ENCODE results near the gene SLC7A5.

SLC7A5 gene

GRCh38 chr16:87794485-87795078 lies 74.7 kb downstream of the SLC7A5 start:
- Histone ChIP-seq H4K20me1 (ENCODE audit: insufficient read depth, low read length) (no peaks in the 10 kb centered on the region), H3K9me2 (ENCODE audit: low read depth, low read length) (no peaks in the 10 kb centered on the region), H3K4me3 (ENCODE audit: low read depth, low read length, poor library complexity, severe bottlenecking) (no peak overlapping the region), H2AFZ (ENCODE audit: low read length) (no peak overlapping the region), H3K79me2 (ENCODE audit: insufficient read depth, low read length) (no peaks in the 10 kb centered on the region), H3F3A (ENCODE audit: insufficient read depth, low read length) (no peaks in the 10 kb centered on the region), H3K27ac (ENCODE audit: low read depth, low read length, poor library complexity, severe bottlenecking) (no peak overlapping the region), H3K36me3 (ENCODE audit: insufficient read depth, low read length) (peaks cover 4% of the 10 kb centered on the region; the same call in 1 of the 2 replicates), H3K9ac (ENCODE audit: low read length) (no peak overlapping the region; the same call in 1 of the 2 replicates), H3K9me3 (ENCODE audit: low read length) (no peaks in the 10 kb centered on the region), H3K4me1 (ENCODE audit: insufficient read depth, low read length, severe bottlenecking) (peaks cover 10% of the 10 kb centered on the region), H3K4me2 (ENCODE audit: low read length) (peak overlapping the region; percentile 11; the same call in 1 of the 2 replicates), H3K27me3 (ENCODE audit: insufficient read depth, low read length) (no peaks in the 10 kb centered on the region; the same call in 1 of the 2 replicates)
- TF ChIP-seq EZH2 (IDR thresholded peaks at IDR 0.05; ENCODE audit: borderline replicate concordance, low read length) = no peak
- no peak for TF ChIP-seq CTCF (IDR thresholded peaks at IDR 0.05; ENCODE audit: low read length)

- H3K79me2 ChIP-seq (ENCODE audit: insufficient read depth, low read length) = no peaks in the 10 kb centered on the region
- H3K9ac ChIP-seq (ENCODE audit: low read length) = no peak overlapping the region
- H4K20me1 ChIP-seq (ENCODE audit: insufficient read depth, low read length) = no peaks in the 10 kb centered on the region
- no peak overlapping the region for H3K4me3 ChIP-seq (ENCODE audit: low read depth, low read length, poor library complexity, severe bottlenecking)
- H3K27ac ChIP-seq (ENCODE audit: low read depth, low read length, poor library complexity, severe bottlenecking) = no peak overlapping the region
- H3F3A ChIP-seq (ENCODE audit: insufficient read depth, low read length) = no peaks in the 10 kb centered on the region
- H3K9me2 ChIP-seq (ENCODE audit: low read depth, low read length) = no peaks in the 10 kb centered on the region
- no peaks in the 10 kb centered on the region; the same call in 1 of the 2 replicates for H3K27me3 ChIP-seq (ENCODE audit: insufficient read depth, low read length)
- no peak overlapping the region for H3K4me2 ChIP-seq (ENCODE audit: low read length)
- H3K9me3 ChIP-seq (ENCODE audit: low read length) = no peaks in the 10 kb centered on the region
- no peak for TF ChIP-seq CTCF (IDR thresholded peaks at IDR 0.05; ENCODE audit: low read length)
- TF ChIP-seq EZH2 (IDR thresholded peaks at IDR 0.05; ENCODE audit: borderline replicate concordance, low read length) = no peak
- H3K4me1 ChIP-seq (ENCODE audit: insufficient read depth, low read length, severe bottlenecking) = peaks cover 14% of the 10 kb centered on the region
- no peaks in the 10 kb centered on the region for H3K36me3 ChIP-seq (ENCODE audit: insufficient read depth, low read length)
- no peak overlapping the region for H2AFZ ChIP-seq (ENCODE audit: low read length)
These were observed 77.1 kb downstream of the SLC7A5 start for GRCh38 chr16:87792205-87792565.

- Histone ChIP-seq H3K36me3 (ENCODE audit: insufficient read depth, low read length) (no peaks in the 10 kb centered on the region), H3K9me3 (ENCODE audit: low read length) (no peaks in the 10 kb centered on the region), H3K27me3 (ENCODE audit: insufficient read depth, low read length) (no peaks in the 10 kb centered on the region; the same call in 1 of the 2 replicates), H3K4me2 (ENCODE audit: low read length) (no peak overlapping the region), H3K79me2 (ENCODE audit: insufficient read depth, low read length) (no peaks in the 10 kb centered on the region), H3K4me1 (ENCODE audit: insufficient read depth, low read length, severe bottlenecking) (peaks cover 14% of the 10 kb centered on the region), H2AFZ (ENCODE audit: low read length) (no peak overlapping the region), H3K9me2 (ENCODE audit: low read depth, low read length) (no peaks in the 10 kb centered on the region), H3K27ac (ENCODE audit: low read depth, low read length, poor library complexity, severe bottlenecking) (no peak overlapping the region), H3K9ac (ENCODE audit: low read length) (no peak overlapping the region), H3F3A (ENCODE audit: insufficient read depth, low read length) (no peaks in the 10 kb centered on the region), H3K4me3 (ENCODE audit: low read depth, low read length, poor library complexity, severe bottlenecking) (no peak overlapping the region), H4K20me1 (ENCODE audit: insufficient read depth, low read length) (no peaks in the 10 kb centered on the region)
- no peak for TF ChIP-seq CTCF (IDR thresholded peaks at IDR 0.05; ENCODE audit: low read length)
- TF ChIP-seq EZH2 (IDR thresholded peaks at IDR 0.05; ENCODE audit: borderline replicate concordance, low read length) = no peak
These were observed 77.8 kb downstream of the SLC7A5 start for GRCh38 chr16:87791295-87792204.
